AG04450 (cell line): ENCODE measurements around the gene CDR2. TPM values are rescaled to one million over a fixed set of nuclear protein-coding genes. Genes with fewer than 3 reads are reported as not detected.

Source experiments
- CTCF ChIA-PET: fragments of 300-600, 350-600 bp; formaldehyde crosslinking; extraction: SDS; loops from one replicate; lab custom pipeline; 2022; ENCODE audit warnings: antibody characterized with exemption, inconsistent platforms; lab: Charles Lee
- POLR2A ChIA-PET: fragments of 350-600 bp; formaldehyde crosslinking; extraction: SDS; loops from one replicate; lab custom pipeline; 2021; ENCODE audit warnings: antibody characterized with exemption, inconsistent platforms; lab: Yijun Ruan, JAX
- DNase-seq: peaks from one replicate; pipeline ENCODE4 v3.0.0-alpha.2; 2011; ENCODE audit warnings: low read depth, low spot score
- H3K27ac ChIP-seq: one replicate; pipeline ENCODE4 v1.5.1; 2012; ENCODE audit warnings: low read depth, low read length, control low read depth
- H3K27me3 ChIP-seq: one replicate; pipeline ENCODE4 v1.6.0; 2012; ENCODE audit warnings: low read length; ENCODE audit not compliant: control insufficient read depth, insufficient read depth
- H3K4me3 ChIP-seq: 2 replicates; pipeline ENCODE4 v1.5.1; 2011; ENCODE audit warnings: mild to moderate bottlenecking, low read depth, low read length, control low read depth
- H3K9me3 ChIP-seq: 2 replicates; pipeline ENCODE4 v1.5.1; 2012; ENCODE audit warnings: low read length; ENCODE audit not compliant: control insufficient read depth, insufficient read depth
- CTCF ChIP-seq: IDR thresholded peaks from 2 replicates; pipeline ENCODE4 v1.5.1; 2011; ENCODE audit warnings: low read depth, low read length, control low read depth, inconsistent platforms
- polyA plus RNA-seq: library from polyadenylated mRNA; depleted of rRNA; stranded (reverse); fragments of >200 nt; gene quantifications from 2 replicates; pipeline ENCODE4 v1.2.3, GENCODE V29; 2011

CDR2 gene
- polyA plus RNA-seq, 1 experiment: 138 TPM

- no peak for TF ChIP-seq CTCF
- no peak overlapping the region for H3K27ac ChIP-seq
- H3K9me3 ChIP-seq: no peaks in the 10 kb centered on the region; the same call in 1 of the 2 replicates
- POLR2A ChIA-PET: no interaction called here
- H3K4me3 ChIP-seq: no peak overlapping the region
- CTCF ChIA-PET: no interaction called here
- H3K27me3 ChIP-seq: no peaks in the 10 kb centered on the region
- DNase-seq: no peak
These were observed 49.4 kb downstream of the CDR2 start for GRCh38 chr16:22324787-22325597.

- Histone ChIP-seq H3K9me3 (no peaks in the 10 kb centered on the region; the same call in 1 of the 2 replicates), H3K27me3 (no peaks in the 10 kb centered on the region), H3K27ac (no peak overlapping the region), H3K4me3 (no peak overlapping the region)
- CTCF ChIA-PET: no interaction called here
- DNase-seq: no peak
- no peak for TF ChIP-seq CTCF
- POLR2A ChIA-PET: no interaction called here
These were observed 50.2 kb downstream of the CDR2 start for GRCh38 chr16:22323959-22324786.

- Histone ChIP-seq H3K9me3 (no peaks in the 10 kb centered on the region; the same call in 1 of the 2 replicates), H3K27me3 (no peaks in the 10 kb centered on the region), H3K4me3 (no peak overlapping the region), H3K27ac (no peak overlapping the region)
- ChIA-PET CTCF (interaction anchor here (0.6 kb wide), 1 partner anchor 37 kb away, joined by 6 read pairs; no protein-coding TSS in a partner anchor), POLR2A (no interaction called here)
- no peak for DNase-seq
- no peak for TF ChIP-seq CTCF
These were observed 51.1 kb downstream of the CDR2 start for GRCh38 chr16:22323173-22323958.

GRCh38 chr16:22322741-22323140 is 51.7 kb downstream of the CDR2 start:
- CTCF ChIA-PET: no interaction called here
- no peak for TF ChIP-seq CTCF
- H3K4me3 ChIP-seq: no peak overlapping the region
- no peaks in the 10 kb centered on the region; the same call in 1 of the 2 replicates for H3K9me3 ChIP-seq
- H3K27ac ChIP-seq: no peak overlapping the region
- no peak for DNase-seq
- POLR2A ChIA-PET: no interaction called here
- H3K27me3 ChIP-seq: no peaks in the 10 kb centered on the region
